H1 (cell line): ENCODE data around the gene WIPF3. TPM values are rescaled to one million over a fixed set of nuclear protein-coding genes. Genes with fewer than 3 reads are reported as not detected.

Source experiments
- CEBPB ChIP-seq: IDR thresholded peaks from 2 replicates; pipeline ENCODE4 v1.6.1; 2012; ENCODE audit warnings: low read depth, low read length
- CHD2 ChIP-seq: IDR thresholded peaks from 2 replicates; pipeline ENCODE4 v1.6.1; 2012; ENCODE audit warnings: low read length, improper control_type of control experiment
- KDM4A ChIP-seq: IDR thresholded peaks from one replicate; pipeline ENCODE4 v1.7.1; 2012; ENCODE audit warnings: low read depth, mild to moderate bottlenecking, moderate library complexity, low read length, inconsistent platforms; ENCODE audit not compliant: severe bottlenecking
- KDM5A ChIP-seq: fragments of 200-600 bp; IDR thresholded peaks from 2 replicates; pipeline ENCODE4 v1.7.1; 2012; ENCODE audit warnings: mild to moderate bottlenecking, low read length, inconsistent platforms, mixed read lengths
- PHF8 ChIP-seq: fragments of 200-600 bp; sonication (generic); conservative IDR thresholded peaks from 2 replicates; pipeline ENCODE4 v1.7.1; 2012; ENCODE audit warnings: low read depth, mild to moderate bottlenecking, inconsistent platforms, low read length, moderate library complexity
- SUZ12 ChIP-seq: fragments of 200-600 bp; sonication (generic); IDR thresholded peaks from 2 replicates; pipeline ENCODE4 v1.6.1; 2012; ENCODE audit warnings: mild to moderate bottlenecking, inconsistent platforms, low read length, moderate library complexity, mixed read lengths
- polyA plus RNA-seq, 7 experiments: library from polyadenylated mRNA; depleted of rRNA in 3 of 7; stranded (reverse) in 5 of 7; unstranded in 2 of 7; fragments of >200 nt in 5 of 7; fragments of 200-250 nt in 2 of 7; gene quantifications; 1 replicate in 5 of 7; 2 replicates in 1 of 7; 4 replicates in 1 of 7; pipeline versions ENCODE4 v1.2.1 to v1.2.3, GENCODE V29; 2011 to 2013; ENCODE audit warnings: missing spikeins in 2 of 7, mixed read lengths in 2 of 7
- total RNA-seq: library from RNA; stranded (reverse); fragmentation: NEBNext Ultra II Directional; extraction: Animal tissue kit (Norgen Biotek cat#: 25700); gene quantifications from 2 replicates; pipeline ENCODE4 v1.2.1, GENCODE V29; 2021

WIPF3 gene
- total and polyA plus RNA-seq, 2 of the 8 experiments (the other 6 are each of a cell fraction or from before 2014, with no cell fraction given), result 5.0 to 12.1 TPM

- TF ChIP-seq CEBPB, result no peak
- no peak for TF ChIP-seq PHF8
- TF ChIP-seq SUZ12, result no peak
- no peak for TF ChIP-seq KDM5A
- TF ChIP-seq KDM4A, result no peak
- TF ChIP-seq CHD2, result no peak
- TF ChIP-seq, all 59 proteins: peak for 0
Observed at GRCh38 chr7:29843726-29844125, 37.4 kb downstream of the WIPF3 start (continued).
